ENCODE results near the gene TMEM253. TPM values are rescaled to one million over a fixed set of nuclear protein-coding genes. Genes with fewer than 3 reads are reported as not detected.
A peak's percentile ranks its signal among the peaks of the same experiment; 100 is the strongest.

TMEM253 gene
- polyA plus RNA-seq, 3 donors, result 1.1 to 2.1 (median 1.3) TPM

GRCh38 chr14:21103710-21104447 lies 3.0 kb downstream of the TMEM253 start:
- peak; percentile 96 for DNase-seq

GRCh38 chr14:21104448-21105060 lies 3.7 kb downstream of the TMEM253 start:
- DNase-seq, result peak; percentile 80

GRCh38 chr14:21105095-21105494 lies 4.2 kb downstream of the TMEM253 start:
- no peak for DNase-seq

GRCh38 chr14:21106176-21106497 lies 5.3 kb downstream of the TMEM253 start:
- DNase-seq, result no peak

- peak; percentile 77 for DNase-seq
Measured at GRCh38 chr14:21106498-21107282, 5.8 kb downstream of the TMEM253 start.

- no peak for DNase-seq
Measured at GRCh38 chr14:21107283-21107800, 6.5 kb downstream of the TMEM253 start.

GRCh38 chr14:21108791-21109190 lies 7.9 kb downstream of the TMEM253 start:
- DNase-seq, result no peak

GRCh38 chr14:21109377-21110138 lies 8.7 kb downstream of the TMEM253 start:
- no peak for DNase-seq

- DNase-seq, result no peak
Measured at GRCh38 chr14:21112255-21112654, 11.4 kb downstream of the TMEM253 start.

GRCh38 chr14:21113369-21113768 lies 12.5 kb downstream of the TMEM253 start:
- DNase-seq, result no peak

- DNase-seq, result no peak
Measured at GRCh38 chr14:21118933-21119332, 18.1 kb downstream of the TMEM253 start.

GRCh38 chr14:21120686-21121085 lies 19.8 kb downstream of the TMEM253 start:
- no peak for DNase-seq

- no peak for DNase-seq
Measured at GRCh38 chr14:21121122-21121521, 20.3 kb downstream of the TMEM253 start.

GRCh38 chr14:21123429-21123828 lies 22.6 kb downstream of the TMEM253 start:
- no peak for DNase-seq

GRCh38 chr14:21133901-21134300 lies 33.0 kb downstream of the TMEM253 start:
- DNase-seq, result no peak

- DNase-seq, result no peak
Measured at GRCh38 chr14:21136024-21136423, 35.2 kb downstream of the TMEM253 start.

- DNase-seq, result no peak
Measured at GRCh38 chr14:21142357-21142756, 41.5 kb downstream of the TMEM253 start.

GRCh38 chr14:21145437-21145836 lies 44.6 kb downstream of the TMEM253 start:
- no peak for DNase-seq

- no peak for DNase-seq
Measured at GRCh38 chr14:21149641-21150367, 48.9 kb downstream of the TMEM253 start.
